Motor neuron (in vitro differentiated cells): ENCODE measurements around the gene CLP1. TPM values are rescaled to one million over a fixed set of nuclear protein-coding genes. Genes with fewer than 3 reads are reported as not detected.

Experiments
- ATAC-seq, 8 experiments: fragments of 200-7000 bp; cut with Tn5 transposase; replicated peaks in 6 of 8; 2 replicates each; pipeline ENCODE4 v1.8.0; 2021; ENCODE audit warnings: mild to moderate bottlenecking in 8 of 8, moderate library complexity in 8 of 8
- H3K27ac ChIP-seq, 2 donors: fragments of 250-450 bp; sonication (Bioruptor Pico); 2 replicates each; pipeline ENCODE4 v1.9.0; 2021; ENCODE audit warnings: antibody characterized with exemption in 2 of 2, mild to moderate bottlenecking in 2 of 2, moderate library complexity in 1 of 2
- H3K4me1 ChIP-seq, 2 donors: fragments of 250-450 bp; sonication (Bioruptor Pico); replicated peaks in 1 of 2; 2 replicates each; pipeline ENCODE4 v1.6.1; 2021; ENCODE audit warnings: antibody characterized with exemption in 2 of 2, mild to moderate bottlenecking in 2 of 2, moderate library complexity in 1 of 2
- H3K4me3 ChIP-seq, 5 donors: fragments of 250-450 bp; sonication (Bioruptor Pico); 2 replicates each; pipeline ENCODE4 v1.9.0; 2021; ENCODE audit warnings: antibody characterized with exemption in 5 of 5, mild to moderate bottlenecking in 5 of 5, moderate library complexity in 4 of 5
- WGBS, 10 experiments: fragments of 450-650 bp; shearing (Covaris generic); methylation state at CpG; one replicate each; pipeline ENCODE4 v1.0.0; 2022; 5-methylcytosine and 5-hydroxymethylcytosine counted together
- in situ Hi-C, 9 experiments: fragments of 400-800 bp; cut with MboI; loops; one replicate each; pipeline ENCODE4 v1.15.0; 2021; ENCODE audit warnings: low sequenced_read_pairs in 9 of 9, low pct_unique_long_range_greater_than_20kb in 2 of 9; ENCODE audit not compliant: unreplicated experiment in 9 of 9
- total RNA-seq, 8 experiments: library from RNA; unstranded; fragments of 300-600 nt; gene quantifications; 2 replicates each; pipeline versions ENCODE4 v1.2.3 to v1.2.4, GENCODE V29; 2022

Gene CLP1
- total RNA-seq = 10 to 100 TPM in 7 of 8 experiments, 1 to 10 TPM in 1; 9.9 to 19.0 (median 12.9) TPM

DNA sequence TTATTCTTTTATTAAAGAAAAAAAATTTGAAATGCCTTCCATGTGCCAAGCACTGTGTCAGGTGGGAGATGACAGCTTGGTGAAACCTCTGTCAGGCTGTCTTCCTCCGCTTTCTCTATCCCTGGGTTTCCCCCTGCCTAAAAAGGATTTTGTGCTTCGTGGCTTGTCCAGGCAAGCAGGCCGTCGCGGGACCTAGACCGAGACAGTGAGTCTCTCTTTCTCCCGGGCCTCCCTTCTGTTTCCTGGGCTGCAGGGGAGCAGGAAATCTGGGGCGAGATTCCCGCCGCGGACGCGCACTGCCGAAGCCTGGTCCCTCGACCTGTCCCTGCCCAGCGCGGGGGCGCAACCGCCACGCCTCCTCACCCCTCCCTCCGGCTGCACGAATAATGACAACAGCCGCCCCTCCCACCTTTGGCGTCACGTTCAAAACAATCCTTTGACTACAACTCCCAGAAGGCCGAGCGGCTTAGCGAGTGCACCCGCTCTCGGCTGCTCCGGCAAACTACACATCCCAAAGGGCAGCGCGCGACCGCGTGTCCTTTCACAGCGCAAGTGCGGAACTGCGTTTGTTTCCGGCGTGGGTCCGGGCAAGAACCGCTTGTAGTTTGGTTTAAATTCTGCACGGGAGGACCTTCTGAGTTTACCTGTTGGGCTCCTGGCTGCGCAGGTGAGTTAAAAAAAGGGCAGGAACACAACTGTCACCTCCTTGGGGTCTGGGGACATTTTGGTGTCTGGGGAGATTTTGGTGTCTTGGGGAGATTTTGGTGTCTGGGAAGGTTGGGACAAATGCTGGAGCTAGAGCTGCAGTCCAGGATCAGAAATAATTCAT lies at the start of gene CLP1:
CLP1 (plus strand) TSS at position 569 of the 829 bp plus-strand sequence. CDS start 1,715 bp downstream, outside the sequence.
- in situ Hi-C loops = no loop called here
- Histone ChIP-seq H3K4me1 (peaks cover 3 to 11% of the 10 kb centered on the region in 2 donors), H3K27ac (peak within 1 kb of the TSS; percentile 75 to 86), H3K4me3 (peak within 1 kb of the TSS; percentile 44 to 75 (median 67))
- ATAC-seq = peak; percentile 95 to 98 (median 98)
- 0 to 20% (median 3%) methylated on average over 1 to 10 of the region's 45 CpGs; no CpG with 5 or more reads in 2 of the 10 experiments for WGBS, 10 experiments

DNA sequence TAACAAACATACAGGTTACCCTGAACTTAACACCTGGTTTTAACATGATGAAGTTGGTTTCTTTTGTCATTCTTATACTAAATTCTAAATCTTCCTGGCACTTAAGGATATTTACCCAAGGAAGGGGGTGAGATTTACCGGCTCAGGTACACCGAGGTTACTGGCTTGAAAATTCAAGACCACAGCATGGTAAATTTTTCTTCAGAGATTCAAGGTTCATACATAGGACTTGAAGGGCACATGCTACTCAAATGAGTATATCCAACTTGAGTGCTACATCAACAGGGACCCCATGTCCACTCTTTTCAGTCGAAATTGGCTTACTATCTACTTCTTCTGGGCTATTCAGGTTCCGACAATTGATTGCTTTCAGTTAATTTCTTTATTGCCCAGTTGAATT lies 47.4 kb upstream of the CLP1 start:
- in situ Hi-C loops = no loop called here
- WGBS, 10 experiments = 63 to 100% (median 93%) methylated on average over 1 to 4 of the region's 4 CpGs; no CpG with 5 or more reads in 1 of the 10 experiments
- no peak for ATAC-seq
- Histone ChIP-seq H3K4me3 (no peak overlapping the region), H3K4me1 (no peaks in the 10 kb centered on the region), H3K27ac (no peak overlapping the region)

GRCh38 chr11:57614234-57614772 lies 43.3 kb upstream of the CLP1 start:
- no peak overlapping the region for H3K27ac ChIP-seq
- in situ Hi-C loops = no loop called here
- H3K4me3 ChIP-seq = no peak overlapping the region
- no peak for ATAC-seq
- H3K4me1 ChIP-seq = no peaks in the 10 kb centered on the region
- WGBS, 10 experiments = 48 to 100% (median 64%) methylated on average over 1 to 6 of the region's 10 CpGs; no CpG with 5 or more reads in 2 of the 10 experiments

- Histone ChIP-seq H3K4me3 (no peak overlapping the region), H3K4me1 (no peaks in the 10 kb centered on the region), H3K27ac (no peak overlapping the region)
- no peak for ATAC-seq
- in situ Hi-C loops = no loop called here
- WGBS, 10 experiments = 20 to 88% (median 67%) methylated on average over 1 of the region's 1 CpG; no CpG with 5 or more reads in 3 of the 10 experiments
Observed at GRCh38 chr11:57615308-57615707, 42.3 kb upstream of the CLP1 start.

DNA sequence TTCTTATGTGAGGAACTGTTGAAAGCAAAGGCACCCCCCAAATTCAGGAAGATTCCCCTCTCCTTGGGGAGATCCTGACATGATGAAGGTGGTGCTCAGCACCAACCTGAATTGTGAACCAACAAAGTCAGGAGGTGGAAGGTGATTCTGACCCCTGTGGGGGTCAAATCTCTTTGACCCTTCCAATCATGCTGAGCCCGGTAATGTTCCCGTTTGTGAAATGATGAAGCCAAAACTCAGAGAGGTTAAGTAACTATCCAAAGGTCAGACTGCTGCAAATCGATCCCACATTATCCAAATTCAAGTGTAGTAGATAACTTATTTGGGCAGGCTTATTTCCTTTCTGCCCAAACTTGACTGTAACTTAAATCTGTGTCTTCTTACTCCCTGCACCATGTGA lies 41.0 kb upstream of the CLP1 start:
- ATAC-seq = no peak
- in situ Hi-C loops = no loop called here
- WGBS, 10 experiments = 11 to 96% (median 69%) methylated on average over 1 to 3 of the region's 3 CpGs; no CpG with 5 or more reads in 2 of the 10 experiments
- H3K4me3 ChIP-seq = no peak overlapping the region
- no peaks in the 10 kb centered on the region for H3K4me1 ChIP-seq
- H3K27ac ChIP-seq = no peak overlapping the region

DNA sequence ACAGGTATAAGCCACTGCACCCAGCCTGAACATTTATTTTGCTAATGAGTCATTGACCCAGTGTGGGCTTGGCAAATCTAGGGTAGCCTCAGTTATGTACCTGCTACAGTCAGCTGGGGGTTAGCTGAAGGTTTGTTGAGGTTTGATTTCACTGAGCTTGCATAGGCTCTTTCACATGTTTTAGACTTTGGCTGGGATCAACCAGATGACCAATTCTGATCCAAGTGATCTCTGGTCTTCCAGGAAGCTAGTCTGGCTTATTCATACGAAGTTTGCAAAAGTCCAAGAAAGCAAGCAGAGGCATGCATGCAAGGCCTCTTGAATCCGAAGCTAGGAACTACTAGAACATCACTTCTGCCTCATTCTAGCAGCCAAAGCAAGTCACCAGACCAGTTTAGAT lies 39.1 kb upstream of the CLP1 start:
- ATAC-seq = no peak
- in situ Hi-C loops = no loop called here

DNA sequence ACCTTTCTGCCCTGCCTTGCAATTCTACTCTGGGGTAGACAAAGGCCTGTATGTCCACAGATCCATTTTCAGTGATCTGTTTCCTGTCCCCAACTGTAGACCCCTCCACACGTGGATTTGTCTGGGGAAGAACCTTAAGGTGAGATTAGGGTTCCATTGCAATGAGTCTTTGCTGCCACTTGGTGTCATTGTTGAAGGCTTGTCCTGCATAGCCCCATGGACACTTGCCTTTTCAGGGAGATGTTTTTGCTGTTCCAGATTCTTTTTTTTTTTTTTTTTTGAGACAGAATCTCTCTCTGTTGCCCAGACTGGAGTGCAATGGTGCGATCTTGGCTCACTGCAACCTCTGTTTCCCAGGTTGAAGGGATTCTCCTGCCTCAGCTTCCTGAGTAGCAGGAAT lies 38.2 kb upstream of the CLP1 start:
- H3K27ac ChIP-seq = no peak overlapping the region
- no peak overlapping the region for H3K4me3 ChIP-seq
- in situ Hi-C loops = no loop called here
- no peak for ATAC-seq
- 17 to 100% (median 80%) methylated on average over 1 to 2 of the region's 2 CpGs; no CpG with 5 or more reads in 5 of the 10 experiments for WGBS, 10 experiments
- H3K4me1 ChIP-seq = peaks cover 0 to 4% of the 10 kb centered on the region in 2 donors

More for the DNA sequence above, 39.1 kb upstream of the CLP1 start:
- WGBS, 10 experiments = 17 to 100% (median 51%) methylated on average over 1 to 2 of the region's 2 CpGs; no CpG with 5 or more reads in 4 of the 10 experiments
- no peak overlapping the region for H3K27ac ChIP-seq
- H3K4me1 ChIP-seq = peaks cover 0 to 4% of the 10 kb centered on the region in 2 donors
- H3K4me3 ChIP-seq = no peak overlapping the region

GRCh38 chr11:57620467-57620866 lies 37.1 kb upstream of the CLP1 start:
- H3K27ac ChIP-seq = no peak overlapping the region
- in situ Hi-C loops = no loop called here
- no peak overlapping the region for H3K4me3 ChIP-seq
- H3K4me1 ChIP-seq = peaks cover 0 to 4% of the 10 kb centered on the region in 2 donors
- ATAC-seq = no peak

GRCh38 chr11:57622263-57622662 lies 35.3 kb upstream of the CLP1 start:
- no peak overlapping the region for H3K27ac ChIP-seq
- peak in 1 of 8 experiments; percentile 21 for ATAC-seq
- in situ Hi-C loops = no loop called here
- peaks cover 0 to 4% of the 10 kb centered on the region in 2 donors for H3K4me1 ChIP-seq
- H3K4me3 ChIP-seq = no peak overlapping the region
- 0 to 37% (median 20%) methylated on average over 1 to 3 of the region's 3 CpGs; no CpG with 5 or more reads in 3 of the 10 experiments for WGBS, 10 experiments

DNA sequence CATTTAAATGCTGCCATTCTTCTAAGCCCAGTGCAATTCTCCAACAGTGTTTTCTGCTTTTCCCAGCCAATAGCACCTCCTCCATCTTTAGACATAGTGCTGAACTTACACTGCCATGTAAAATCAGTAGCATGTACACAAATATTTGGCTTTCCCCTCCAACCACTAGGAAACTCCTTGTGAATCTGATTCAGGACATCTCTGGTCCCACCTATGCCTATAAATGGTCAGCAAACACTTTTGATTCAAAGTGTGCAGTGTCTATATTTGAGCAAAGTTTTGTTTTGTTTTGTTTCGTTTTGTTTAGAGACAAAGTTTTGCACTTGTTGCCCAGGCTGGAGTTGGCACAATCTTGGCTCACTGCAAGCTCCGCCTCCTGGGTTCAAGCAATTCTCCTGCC lies 32.7 kb upstream of the CLP1 start:
- ATAC-seq = no peak
- in situ Hi-C loops = loop anchor here in 1 of 9 experiments (25.0 kb wide), 1 partner anchor 138 kb away; no protein-coding TSS in a partner anchor
- H3K4me3 ChIP-seq = no peak overlapping the region
- H3K4me1 ChIP-seq = peaks cover 0 to 4% of the 10 kb centered on the region in 2 donors
- H3K27ac ChIP-seq = no peak overlapping the region
- WGBS, 10 experiments = 40 to 87% (median 67%) methylated on average over 1 to 2 of the region's 2 CpGs; no CpG with 5 or more reads in 6 of the 10 experiments

GRCh38 chr11:57626895-57627294 lies 30.7 kb upstream of the CLP1 start:
- H3K4me3 ChIP-seq = no peak overlapping the region
- in situ Hi-C loops = loop anchor here in 1 of 9 experiments (25.0 kb wide), 1 partner anchor 140 kb away; no protein-coding TSS in a partner anchor
- peaks cover 0 to 4% of the 10 kb centered on the region in 2 donors for H3K4me1 ChIP-seq
- 43 to 90% (median 67%) methylated on average over 1 of the region's 1 CpG; no CpG with 5 or more reads in 5 of the 10 experiments for WGBS, 10 experiments
- no peak for ATAC-seq
- H3K27ac ChIP-seq = no peak overlapping the region

DNA sequence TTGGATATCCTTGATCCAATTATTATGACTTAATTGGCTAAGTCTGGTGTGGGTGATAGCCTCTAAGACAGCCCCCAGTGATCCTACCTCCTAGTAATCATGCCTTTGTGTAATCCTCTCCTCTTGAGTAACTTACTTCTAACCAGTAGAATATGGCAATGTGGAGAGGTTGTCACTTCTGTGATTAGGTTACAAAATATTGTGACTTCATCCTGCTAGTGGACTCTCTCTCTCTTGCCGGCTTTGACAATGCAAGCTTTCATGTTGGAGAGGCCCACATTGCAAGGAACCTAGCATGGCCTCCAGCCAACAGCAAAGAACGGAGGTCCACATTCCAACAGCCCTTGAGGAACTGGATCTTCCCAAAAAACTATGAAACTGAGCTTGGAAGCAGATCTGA lies 27.4 kb upstream of the CLP1 start:
- Histone ChIP-seq H3K4me1 (no peaks in the 10 kb centered on the region), H3K4me3 (no peak overlapping the region), H3K27ac (no peak overlapping the region)
- ATAC-seq = no peak
- in situ Hi-C loops = loop anchor here in 1 of 9 experiments (25.0 kb wide), 1 partner anchor 143 kb away; no protein-coding TSS in a partner anchor
- WGBS, 10 experiments = 14 to 100% (median 88%) methylated on average over 1 to 2 of the region's 2 CpGs; no CpG with 5 or more reads in 3 of the 10 experiments

- in situ Hi-C loops = loop anchor here in 1 of 9 experiments (25.0 kb wide), 1 partner anchor 145 kb away; no protein-coding TSS in a partner anchor
- Histone ChIP-seq H3K27ac (no peak overlapping the region), H3K4me1 (peaks cover 0 to under 1% of the 10 kb centered on the region in 2 donors), H3K4me3 (no peak overlapping the region)
- ATAC-seq = no peak
- WGBS, 10 experiments = 0 to 95% (median 67%) methylated on average over 1 to 5 of the region's 5 CpGs; no CpG with 5 or more reads in 3 of the 10 experiments
Observed at GRCh38 chr11:57632116-57632515, 25.4 kb upstream of the CLP1 start.
